Activated CD4-positive, alpha-beta T cell treated with anti-CD3 and anti-CD28 coated beads, Interleukin-2, amount 10 ng/mL, durations not matched to agents 24 days and 14 days (primary cell): Measurements from ENCODE around the gene DYSF. TPM values are rescaled to one million over a fixed set of nuclear protein-coding genes. Genes with fewer than 3 reads are reported as not detected.

Source experiments
- DNase-seq: peaks from one replicate; pipeline ENCODE4 v3.0.0; 2022
- H3K27ac Mint-ChIP-seq: one replicate; pipeline ENCODE4 v1.8.0; 2022; ENCODE audit warnings: mild to moderate bottlenecking, mixed read lengths
- H3K27me3 Mint-ChIP-seq: one replicate; pipeline ENCODE4 v1.8.0; 2022; ENCODE audit warnings: mixed read lengths
- H3K36me3 Mint-ChIP-seq: one replicate; pipeline ENCODE4 v1.8.0; 2022; ENCODE audit warnings: low read depth, mild to moderate bottlenecking, mixed read lengths
- H3K4me1 Mint-ChIP-seq: one replicate; pipeline ENCODE4 v1.8.0; 2021; ENCODE audit warnings: mixed read lengths
- H3K4me3 Mint-ChIP-seq: one replicate; pipeline ENCODE4 v1.8.0; 2022; ENCODE audit warnings: mild to moderate bottlenecking, moderate library complexity, mixed read lengths
- H3K9me3 Mint-ChIP-seq: one replicate; pipeline ENCODE4 v1.8.0; 2021; ENCODE audit warnings: mixed read lengths
- intact Hi-C: fragments of 100-400 bp; cut with micrococcal nuclease; formaldehyde crosslinking; loops from one replicate; pipeline ENCODE4 v1.15.1; 2023
- total RNA-seq: library from RNA; stranded (reverse); gene quantifications from 2 replicates; pipeline ENCODE4 v1.2.3, GENCODE V29; 2022

DYSF gene
- total RNA-seq, 1 donor from 2014 or later: not detected

- H3K9me3 Mint-ChIP-seq: no peaks in the 10 kb centered on the region
- H3K4me3 Mint-ChIP-seq: peak overlapping the region; percentile 45
- peaks cover 4% of the 10 kb centered on the region for H3K4me1 Mint-ChIP-seq
- H3K36me3 Mint-ChIP-seq: no peaks in the 10 kb centered on the region
- no peak overlapping the region for H3K27ac Mint-ChIP-seq
- intact Hi-C loops: loop anchor here (1.0 to 5.0 kb wide), 2 partner anchors 592 to 1032 kb away; no protein-coding TSS in a partner anchor
- H3K27me3 Mint-ChIP-seq: peaks cover 2% of the 10 kb centered on the region
- DNase-seq: no peak
Measured at GRCh38 chr2:71544919-71545571, 91.7 kb downstream of the DYSF start.

GRCh38 chr2:71545572-71546274 is 92.4 kb downstream of the DYSF start:
- intact Hi-C loops: loop anchor here (1.0 to 5.0 kb wide), 2 partner anchors 592 to 1032 kb away; no protein-coding TSS in a partner anchor
- peak; percentile 79 for DNase-seq
- Mint-ChIP-seq H3K36me3 (no peaks in the 10 kb centered on the region), H3K4me1 (peaks cover 4% of the 10 kb centered on the region), H3K4me3 (peak overlapping the region; percentile 45), H3K27ac (no peak overlapping the region), H3K9me3 (no peaks in the 10 kb centered on the region), H3K27me3 (peaks cover 2% of the 10 kb centered on the region)

- peaks cover 4% of the 10 kb centered on the region for H3K4me1 Mint-ChIP-seq
- H3K9me3 Mint-ChIP-seq: no peaks in the 10 kb centered on the region
- H3K27me3 Mint-ChIP-seq: peaks cover 2% of the 10 kb centered on the region
- DNase-seq: no peak
- H3K36me3 Mint-ChIP-seq: no peaks in the 10 kb centered on the region
- H3K27ac Mint-ChIP-seq: no peak overlapping the region
- H3K4me3 Mint-ChIP-seq: no peak overlapping the region
- intact Hi-C loops: loop anchor here (5.0 kb wide), 1 partner anchor 1031 kb away; no protein-coding TSS in a partner anchor
Measured at GRCh38 chr2:71546275-71546638, 92.9 kb downstream of the DYSF start.

GRCh38 chr2:71546777-71547281 is 93.5 kb downstream of the DYSF start:
- Mint-ChIP-seq H3K4me3 (no peak overlapping the region), H3K27ac (no peak overlapping the region), H3K9me3 (no peaks in the 10 kb centered on the region), H3K4me1 (peaks cover 4% of the 10 kb centered on the region), H3K36me3 (no peaks in the 10 kb centered on the region), H3K27me3 (peaks cover 2% of the 10 kb centered on the region)
- intact Hi-C loops: loop anchor here (5.0 kb wide), 1 partner anchor 1030 kb away; no protein-coding TSS in a partner anchor
- no peak for DNase-seq

- Mint-ChIP-seq H3K27me3 (peaks cover 2% of the 10 kb centered on the region), H3K27ac (no peak overlapping the region), H3K4me3 (no peak overlapping the region), H3K9me3 (no peaks in the 10 kb centered on the region), H3K36me3 (no peaks in the 10 kb centered on the region), H3K4me1 (peaks cover 4% of the 10 kb centered on the region)
- DNase-seq: no peak
- intact Hi-C loops: loop anchor here (1.0 to 5.0 kb wide), 3 partner anchors 249 to 1030 kb away; no protein-coding TSS in a partner anchor
Measured at GRCh38 chr2:71547616-71548285, 94.4 kb downstream of the DYSF start.

GRCh38 chr2:71548646-71549425 is 95.5 kb downstream of the DYSF start:
- Mint-ChIP-seq H3K27ac (no peak overlapping the region), H3K36me3 (no peaks in the 10 kb centered on the region), H3K4me3 (no peak overlapping the region), H3K9me3 (no peaks in the 10 kb centered on the region), H3K4me1 (peaks cover 4% of the 10 kb centered on the region), H3K27me3 (peaks cover 2% of the 10 kb centered on the region)
- DNase-seq: peak; percentile 89
- intact Hi-C loops: loop anchor here (1.0 to 5.0 kb wide), 3 partner anchors 248 to 1028 kb away; no protein-coding TSS in a partner anchor

- Mint-ChIP-seq H3K27me3 (no peaks in the 10 kb centered on the region), H3K4me1 (no peaks in the 10 kb centered on the region), H3K36me3 (no peaks in the 10 kb centered on the region), H3K4me3 (no peak overlapping the region), H3K27ac (no peak overlapping the region), H3K9me3 (no peaks in the 10 kb centered on the region)
- DNase-seq: no peak
- intact Hi-C loops: no loop called here
Measured at GRCh38 chr2:71550801-71551630, 97.7 kb downstream of the DYSF start.

- H3K4me1 Mint-ChIP-seq: no peaks in the 10 kb centered on the region
- H3K36me3 Mint-ChIP-seq: no peaks in the 10 kb centered on the region
- H3K4me3 Mint-ChIP-seq: no peak overlapping the region
- DNase-seq: no peak
- H3K27me3 Mint-ChIP-seq: no peaks in the 10 kb centered on the region
- H3K27ac Mint-ChIP-seq: no peak overlapping the region
- intact Hi-C loops: no loop called here
- H3K9me3 Mint-ChIP-seq: no peaks in the 10 kb centered on the region
Measured at GRCh38 chr2:71551631-71551915, 98.2 kb downstream of the DYSF start.

GRCh38 chr2:71552356-71552755 is 99.0 kb downstream of the DYSF start:
- Mint-ChIP-seq H3K4me1 (no peaks in the 10 kb centered on the region), H3K36me3 (no peaks in the 10 kb centered on the region), H3K27ac (no peak overlapping the region), H3K27me3 (no peaks in the 10 kb centered on the region), H3K4me3 (no peak overlapping the region), H3K9me3 (no peaks in the 10 kb centered on the region)
- intact Hi-C loops: no loop called here
- DNase-seq: no peak

- H3K4me3 Mint-ChIP-seq: no peak overlapping the region
- no peaks in the 10 kb centered on the region for H3K36me3 Mint-ChIP-seq
- no peaks in the 10 kb centered on the region for H3K27me3 Mint-ChIP-seq
- no peak overlapping the region for H3K27ac Mint-ChIP-seq
- H3K9me3 Mint-ChIP-seq: no peaks in the 10 kb centered on the region
- H3K4me1 Mint-ChIP-seq: no peaks in the 10 kb centered on the region
- no peak for DNase-seq
- intact Hi-C loops: no loop called here
Measured at GRCh38 chr2:71552861-71553301, 99.5 kb downstream of the DYSF start.

GRCh38 chr2:71554028-71554705 is 100.8 kb downstream of the DYSF start:
- intact Hi-C loops: no loop called here
- Mint-ChIP-seq H3K27ac (no peak overlapping the region), H3K4me1 (no peaks in the 10 kb centered on the region), H3K4me3 (no peak overlapping the region), H3K36me3 (no peaks in the 10 kb centered on the region), H3K27me3 (no peaks in the 10 kb centered on the region), H3K9me3 (no peaks in the 10 kb centered on the region)
- no peak for DNase-seq

GRCh38 chr2:71554706-71555056 is 101.3 kb downstream of the DYSF start:
- H3K36me3 Mint-ChIP-seq: no peaks in the 10 kb centered on the region
- H3K27ac Mint-ChIP-seq: no peak overlapping the region
- H3K9me3 Mint-ChIP-seq: no peaks in the 10 kb centered on the region
- DNase-seq: no peak
- H3K27me3 Mint-ChIP-seq: no peaks in the 10 kb centered on the region
- intact Hi-C loops: no loop called here
- no peak overlapping the region for H3K4me3 Mint-ChIP-seq
- H3K4me1 Mint-ChIP-seq: no peaks in the 10 kb centered on the region
